A375 (cell line): ENCODE measurements around the gene MAK. TPM values are rescaled to one million over a fixed set of nuclear protein-coding genes. Genes with fewer than 3 reads are reported as not detected.

Experiments
- small RNA-seq: library from RNA; depleted of rRNA; stranded (forward); fragments of <200 nt; gene quantifications from one replicate; pipeline ENCODE3, GENCODE V24; 2014
- total RNA-seq: library from RNA; depleted of rRNA; stranded (reverse); fragments of >200 nt; shearing (Covaris generic); gene quantifications from 2 replicates; pipeline ENCODE4 v1.2.3, GENCODE V29; 2014; rRNA removed

MAK gene
- total RNA-seq = 0.05 and 0.11 TPM in 2 replicates

DNA sequence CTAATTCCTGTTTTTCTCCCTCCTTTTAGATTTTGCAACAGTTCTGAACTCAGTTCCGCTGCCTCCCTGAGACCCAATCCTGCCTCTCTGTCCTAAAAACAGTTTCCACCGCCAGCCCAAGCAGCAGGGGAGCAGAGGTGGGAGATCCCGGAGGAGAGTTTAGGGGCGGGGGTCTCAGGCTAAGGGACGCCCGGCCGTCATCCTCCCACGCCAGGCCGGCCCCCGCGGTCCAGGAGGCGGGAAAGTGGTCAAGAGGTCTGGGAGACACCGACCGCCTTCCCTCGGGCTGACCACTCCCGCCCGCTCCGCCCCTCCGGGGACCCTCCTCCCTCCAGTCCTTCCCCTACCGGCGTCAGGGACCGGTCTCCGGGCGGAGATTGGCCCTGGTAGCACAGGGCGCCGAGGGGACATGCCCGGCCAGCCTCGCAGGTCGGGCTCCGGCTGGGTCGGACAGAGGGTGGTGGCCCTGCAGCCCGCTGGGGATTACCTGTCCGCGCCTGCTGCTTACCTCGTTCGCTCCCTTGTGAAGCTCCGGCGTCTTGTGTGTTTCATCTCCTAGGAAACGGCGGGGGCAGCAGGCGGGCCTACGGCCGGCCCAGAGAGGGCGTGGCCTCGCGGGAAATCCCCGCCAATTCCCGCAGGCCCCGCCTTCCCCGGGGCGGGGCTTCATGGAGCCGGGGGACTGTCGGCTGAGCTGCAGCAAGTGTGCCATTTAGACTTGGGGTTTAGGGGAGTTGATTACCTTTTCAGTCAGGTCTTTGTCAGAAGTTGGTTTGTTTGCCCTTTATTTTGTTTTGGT lies at the start of gene MAK:
Gene MAK (minus strand): TSS at position 545 of the 799 bp plus-strand sequence. CDS start 7,891 bp downstream, outside the sequence.

DNA sequence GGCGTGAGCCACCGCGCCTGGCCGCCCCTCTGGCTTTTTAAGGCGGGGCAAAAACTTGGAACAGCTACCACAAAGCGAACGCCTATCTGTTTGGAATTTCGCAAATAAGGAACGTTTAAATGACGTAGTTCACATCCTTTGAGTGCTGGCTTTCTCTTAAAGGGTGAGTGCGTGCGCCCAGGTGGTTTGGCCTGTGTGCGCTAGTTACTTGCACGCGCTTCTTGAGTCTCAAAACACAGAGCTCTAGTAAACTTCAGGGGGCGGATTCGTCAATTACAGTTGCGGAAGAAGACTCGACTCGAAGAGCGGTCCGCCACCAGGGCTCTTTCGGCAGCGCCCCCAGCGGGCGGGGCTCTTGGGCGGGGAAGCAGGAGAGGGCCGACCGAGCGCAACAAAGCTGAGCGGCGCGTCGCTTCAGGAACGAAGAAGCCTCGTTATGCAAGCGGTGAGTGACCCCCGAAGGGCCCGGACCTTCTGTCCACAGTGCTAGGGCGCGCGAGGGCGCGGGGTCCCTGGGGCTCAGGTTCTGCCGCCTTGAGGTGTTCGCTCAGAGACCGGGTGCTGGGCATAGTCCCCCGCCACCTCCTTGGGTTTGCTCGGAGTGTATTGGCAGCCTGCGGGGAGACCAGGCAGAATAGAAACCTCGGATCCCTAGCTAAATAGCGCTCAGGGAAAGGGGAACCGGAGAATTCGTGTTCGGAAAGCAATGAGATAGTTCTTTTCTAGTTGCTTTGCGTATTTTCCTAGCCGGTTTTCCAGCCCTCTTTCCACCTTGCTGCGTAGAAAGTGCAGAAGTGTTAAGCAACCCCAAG lies 48.6 kb upstream of the MAK start, which contains the start of gene SYCP2L:
Gene SYCP2L (plus strand): TSS at position 362 of the 812 bp plus-strand sequence. CDS start 75 bp downstream, at position 437.

DNA sequence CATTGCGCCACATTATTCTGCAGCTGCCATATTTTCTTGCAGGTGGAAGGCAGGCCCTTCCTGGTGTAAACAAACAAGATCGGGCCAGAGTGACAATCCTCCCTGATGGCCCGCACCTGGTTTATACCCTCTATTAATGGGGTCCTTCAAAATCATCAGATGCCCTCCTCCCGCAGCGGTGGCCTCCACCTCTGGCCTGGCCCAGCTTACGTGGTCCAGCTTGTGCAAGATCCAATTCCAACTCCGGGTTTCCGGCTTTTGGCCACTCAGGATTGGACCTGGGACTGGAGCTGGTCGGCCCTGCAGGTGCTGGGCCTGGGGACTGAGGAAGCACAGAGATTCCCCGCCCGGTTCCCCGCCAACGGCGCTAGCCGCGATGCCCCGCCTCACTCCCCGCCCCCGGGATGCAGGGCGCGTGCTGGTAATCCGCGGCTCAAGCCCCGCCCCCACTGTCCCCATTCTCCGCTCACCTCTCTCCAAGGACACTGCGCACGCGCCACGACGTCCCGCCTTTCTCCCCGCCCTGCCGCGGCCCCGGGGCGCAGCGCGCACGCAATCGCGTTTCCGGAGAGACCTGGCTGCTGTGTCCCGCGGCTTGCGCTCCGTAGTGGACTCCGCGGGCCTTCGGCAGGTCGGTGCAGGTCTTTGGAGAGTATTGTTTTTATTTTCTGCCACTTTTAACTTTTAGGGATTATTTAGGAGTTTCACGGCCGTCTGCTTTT lies 90.9 kb downstream of the MAK start, which contains the start of gene TMEM14B:
Gene TMEM14B (plus strand): TSS at position 555 of the 722 bp plus-strand sequence. CDS start 1,441 bp downstream, outside the sequence.

DNA sequence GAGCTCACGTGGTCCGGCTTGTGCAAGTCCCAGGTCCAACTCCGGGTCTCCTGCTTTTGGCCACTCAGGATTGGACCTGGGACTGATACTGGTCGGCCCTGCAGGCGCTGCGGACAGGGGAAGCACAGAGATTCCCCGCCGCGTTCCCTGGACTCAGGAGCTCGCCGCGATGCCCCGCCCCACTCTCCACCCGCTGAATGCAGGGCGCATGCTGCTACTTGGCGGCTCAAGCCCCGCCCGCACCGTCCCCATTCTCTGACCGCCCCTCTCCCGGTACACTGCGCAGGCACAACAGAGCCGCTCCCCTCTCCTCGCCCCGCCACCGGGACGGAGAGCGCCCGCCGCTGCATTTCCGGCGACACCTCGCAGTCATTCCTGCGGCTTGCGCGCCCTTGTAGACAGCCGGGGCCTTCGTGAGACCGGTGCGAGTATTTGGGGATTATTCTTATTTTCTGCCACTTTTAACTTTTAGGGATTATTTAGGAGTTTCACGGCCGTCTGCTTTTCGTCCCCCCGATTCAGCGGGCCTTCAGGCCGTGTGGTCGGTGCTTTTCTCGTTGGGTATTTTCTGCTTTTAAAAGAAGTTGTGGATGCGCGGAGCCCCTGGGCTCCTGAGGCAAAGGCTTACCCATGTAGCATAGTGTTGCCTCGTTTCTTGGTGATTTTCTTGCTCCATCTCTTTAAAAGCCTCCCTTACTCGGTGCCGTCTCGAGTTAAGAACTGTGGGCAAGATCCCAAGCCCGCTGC lies 115.3 kb downstream of the MAK start, which contains the start of gene TMEM14C:
Gene TMEM14C (plus strand): TSS at position 251 of the 747 bp plus-strand sequence. CDS start 1,544 bp downstream, outside the sequence.

Small RNA genes lying within 50 kb of the gene (small RNA-seq; reads per million reads assigned to genes)
- gene RNA5SP203 = not detected

Other genes with a start within 250 kb of the MAK start
- gene C6orf52, start 143.9 kb downstream of the MAK start, total RNA-seq = 0.34 and 0.82 TPM in 2 replicates
- 33.3 and 35.5 TPM in 2 replicates for gene PAK1IP1, start 143.6 kb downstream of the MAK start, total RNA-seq
- gene TMEM14C, start 115.5 kb downstream of the MAK start, total RNA-seq = 63.7 and 72.4 TPM in 2 replicates
- gene TMEM14B, start 90.7 kb downstream of the MAK start, total RNA-seq = 58.5 and 65.8 TPM in 2 replicates
- not detected in 2 replicates for gene GCM2, start 43.5 kb upstream of the MAK start, total RNA-seq
- gene SYCP2L, start 48.5 kb upstream of the MAK start, total RNA-seq = 1.8 and 2.7 TPM in 2 replicates
- gene ELOVL2, start 205.8 kb upstream of the MAK start, total RNA-seq = 0.24 and 0.30 TPM in 2 replicates